ENCODE results near the gene SIGLEC15.

The SIGLEC15 gene

DNA sequence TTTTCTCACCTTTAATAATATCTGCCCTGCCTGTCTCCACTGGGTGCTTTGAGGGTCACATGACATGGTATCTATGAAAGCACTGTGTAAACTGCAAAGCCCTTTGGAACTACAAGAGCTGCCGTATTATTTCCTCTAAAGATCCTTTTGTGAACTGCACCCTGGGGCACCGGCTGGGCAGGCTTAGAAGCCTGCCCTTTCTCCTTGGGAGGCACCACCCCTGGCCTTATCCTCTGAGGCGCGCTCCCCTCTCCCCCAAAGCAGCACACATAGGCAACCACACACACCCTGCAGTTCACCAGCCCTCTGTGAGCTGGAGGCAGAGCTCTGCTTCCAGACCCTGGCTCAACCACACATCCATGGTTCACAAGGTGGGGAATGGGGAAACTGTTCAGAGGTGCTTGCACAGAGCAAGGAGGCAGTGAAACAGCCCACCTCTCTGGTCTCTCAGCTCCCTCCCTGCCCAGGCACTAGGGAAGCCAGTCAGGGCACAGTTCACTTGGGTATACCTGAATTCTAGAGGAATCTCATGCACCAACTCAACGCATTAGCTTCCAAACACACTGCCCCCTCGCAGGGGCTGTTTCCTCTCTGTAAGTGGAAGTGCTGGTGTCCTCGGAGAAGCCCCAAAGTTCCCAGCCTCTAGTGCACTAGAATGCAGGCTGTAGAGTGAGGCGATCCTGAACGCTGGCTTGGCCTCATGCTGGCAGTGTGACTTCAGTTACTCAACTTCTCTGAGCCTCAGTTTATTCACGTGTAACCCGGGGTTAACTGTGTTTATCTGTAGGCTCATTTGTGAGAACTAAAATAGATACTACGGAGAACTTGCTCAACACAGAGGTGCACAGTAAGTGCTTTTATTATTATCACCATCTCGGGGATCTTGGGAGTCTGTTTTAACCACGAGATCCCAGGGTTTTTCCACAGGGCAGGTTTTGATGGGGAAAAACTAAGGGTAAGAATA is 11.0 kb downstream of the SIGLEC15 start:
- TF ChIP-seq, protein P1, sequence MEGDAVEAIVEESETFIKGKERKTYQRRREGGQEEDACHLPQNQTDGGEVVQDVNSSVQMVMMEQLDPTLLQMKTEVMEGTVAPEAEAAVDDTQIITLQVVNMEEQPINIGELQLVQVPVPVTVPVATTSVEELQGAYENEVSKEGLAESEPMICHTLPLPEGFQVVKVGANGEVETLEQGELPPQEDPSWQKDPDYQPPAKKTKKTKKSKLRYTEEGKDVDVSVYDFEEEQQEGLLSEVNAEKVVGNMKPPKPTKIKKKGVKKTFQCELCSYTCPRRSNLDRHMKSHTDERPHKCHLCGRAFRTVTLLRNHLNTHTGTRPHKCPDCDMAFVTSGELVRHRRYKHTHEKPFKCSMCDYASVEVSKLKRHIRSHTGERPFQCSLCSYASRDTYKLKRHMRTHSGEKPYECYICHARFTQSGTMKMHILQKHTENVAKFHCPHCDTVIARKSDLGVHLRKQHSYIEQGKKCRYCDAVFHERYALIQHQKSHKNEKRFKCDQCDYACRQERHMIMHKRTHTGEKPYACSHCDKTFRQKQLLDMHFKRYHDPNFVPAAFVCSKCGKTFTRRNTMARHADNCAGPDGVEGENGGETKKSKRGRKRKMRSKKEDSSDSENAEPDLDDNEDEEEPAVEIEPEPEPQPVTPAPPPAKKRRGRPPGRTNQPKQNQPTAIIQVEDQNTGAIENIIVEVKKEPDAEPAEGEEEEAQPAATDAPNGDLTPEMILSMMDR (conservative IDR thresholded peaks at IDR 0.05): no peak
- H3K27ac ChIP-seq: peak overlapping the region; percentile 10; the same call in 1 of the 2 replicates

DNA sequence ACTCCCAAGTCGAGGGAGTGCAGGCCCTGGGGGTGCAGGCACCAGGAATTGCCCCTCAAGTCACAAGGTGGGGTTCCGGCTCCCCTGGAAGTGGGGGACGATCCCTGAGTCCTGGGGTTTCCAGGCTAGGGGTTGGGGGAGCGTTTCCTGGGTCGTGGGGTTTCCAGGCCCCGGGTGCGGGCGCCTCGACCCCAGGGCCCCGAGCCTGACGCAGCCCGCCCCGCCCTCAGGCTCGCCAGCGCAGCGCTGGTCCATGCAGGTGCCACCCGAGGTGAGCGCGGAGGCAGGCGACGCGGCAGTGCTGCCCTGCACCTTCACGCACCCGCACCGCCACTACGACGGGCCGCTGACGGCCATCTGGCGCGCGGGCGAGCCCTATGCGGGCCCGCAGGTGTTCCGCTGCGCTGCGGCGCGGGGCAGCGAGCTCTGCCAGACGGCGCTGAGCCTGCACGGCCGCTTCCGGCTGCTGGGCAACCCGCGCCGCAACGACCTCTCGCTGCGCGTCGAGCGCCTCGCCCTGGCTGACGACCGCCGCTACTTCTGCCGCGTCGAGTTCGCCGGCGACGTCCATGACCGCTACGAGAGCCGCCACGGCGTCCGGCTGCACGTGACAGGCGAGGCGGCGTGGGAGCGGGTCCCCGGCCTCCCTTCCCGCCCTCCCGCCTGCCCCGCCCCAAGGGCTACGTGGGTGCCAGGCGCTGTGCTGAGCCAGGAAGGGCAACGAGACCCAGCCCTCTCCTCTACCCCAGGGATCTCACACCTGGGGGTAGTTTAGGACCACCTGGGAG is 12.0 kb downstream of the SIGLEC15 start:
- TF ChIP-seq, protein P1 (conservative IDR thresholded peaks at IDR 0.05): no peak

DNA sequence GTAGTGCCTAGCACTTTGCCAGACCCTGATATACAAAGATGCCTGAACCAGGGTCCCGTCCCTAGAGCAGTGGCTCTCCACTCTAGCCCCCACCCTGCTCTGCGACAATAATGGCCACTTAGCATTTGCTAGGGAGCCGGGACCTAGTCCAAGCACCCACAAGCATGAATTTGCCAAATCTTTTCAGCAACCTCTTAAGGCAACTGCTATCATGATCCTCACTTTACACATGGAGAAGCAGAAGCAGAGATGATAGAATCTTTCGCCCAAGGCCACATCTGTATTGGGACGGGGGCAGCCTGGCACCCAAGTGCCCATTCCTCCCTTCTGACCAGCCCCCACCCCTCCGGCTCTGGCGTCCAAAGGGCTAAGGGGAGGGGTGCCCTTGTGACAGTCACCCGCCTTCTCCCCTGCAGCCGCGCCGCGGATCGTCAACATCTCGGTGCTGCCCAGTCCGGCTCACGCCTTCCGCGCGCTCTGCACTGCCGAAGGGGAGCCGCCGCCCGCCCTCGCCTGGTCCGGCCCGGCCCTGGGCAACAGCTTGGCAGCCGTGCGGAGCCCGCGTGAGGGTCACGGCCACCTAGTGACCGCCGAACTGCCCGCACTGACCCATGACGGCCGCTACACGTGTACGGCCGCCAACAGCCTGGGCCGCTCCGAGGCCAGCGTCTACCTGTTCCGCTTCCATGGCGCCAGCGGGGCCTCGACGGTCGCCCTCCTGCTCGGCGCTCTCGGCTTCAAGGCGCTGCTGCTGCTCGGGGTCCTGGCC is 13.0 kb downstream of the SIGLEC15 start:
- TF ChIP-seq, protein P1 (conservative IDR thresholded peaks at IDR 0.05): no peak
- H3K27ac ChIP-seq: peak overlapping the region; percentile 40; the same call in 1 of the 2 replicates

More for the DNA sequence above, 12.0 kb downstream of the SIGLEC15 start:
- no peak overlapping the region for H3K27ac ChIP-seq

DNA sequence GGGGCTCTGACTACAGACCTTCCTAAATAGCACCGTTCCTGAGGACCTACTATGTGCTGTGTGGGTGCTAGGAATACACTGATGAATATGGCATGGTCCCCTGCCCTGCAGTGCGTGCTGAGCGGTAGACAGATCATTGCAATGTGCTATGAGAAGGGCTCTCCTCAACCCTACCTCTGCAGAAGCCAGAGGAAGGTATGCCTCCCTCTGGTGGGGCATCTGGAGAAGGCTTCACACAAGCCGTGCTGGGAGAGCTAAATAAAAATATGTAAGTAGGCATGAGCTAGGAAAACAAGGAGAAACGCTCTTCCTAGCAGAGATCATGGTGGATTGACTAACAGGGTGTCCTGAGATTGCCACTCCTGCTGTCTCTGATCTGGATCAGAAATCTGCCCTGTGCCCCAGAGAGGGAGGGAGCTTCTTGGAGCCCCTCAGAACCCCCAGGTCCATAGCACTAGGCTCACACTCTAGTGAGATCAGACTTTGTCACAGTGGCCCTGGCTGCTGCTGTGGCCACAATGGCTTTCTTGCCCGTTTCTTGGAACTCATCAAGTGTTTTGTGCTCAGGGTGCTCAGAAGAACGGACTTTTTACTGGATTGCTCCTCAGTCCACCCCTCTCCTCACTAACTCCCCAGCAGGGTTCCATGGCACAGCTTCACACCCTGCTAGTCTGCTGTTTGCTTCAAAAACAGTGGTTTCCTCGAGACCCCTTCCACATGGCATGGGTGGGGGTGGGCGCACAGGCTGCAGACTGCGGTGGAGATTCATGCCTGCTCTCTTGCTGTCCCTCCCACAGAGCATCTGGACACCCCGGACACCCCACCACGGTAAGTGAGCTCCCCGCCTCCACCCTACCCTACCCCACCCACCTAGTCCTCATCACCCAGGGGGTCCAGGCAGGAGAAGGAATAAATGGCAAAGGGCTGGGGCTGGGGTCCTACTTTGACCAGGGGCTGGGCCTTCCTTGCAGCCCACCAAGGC is 14.2 kb downstream of the SIGLEC15 start:
- TF ChIP-seq, protein P1 (conservative IDR thresholded peaks at IDR 0.05): peak; percentile 84
- peak overlapping the region; percentile 40; the same call in 1 of the 2 replicates for H3K27ac ChIP-seq

DNA sequence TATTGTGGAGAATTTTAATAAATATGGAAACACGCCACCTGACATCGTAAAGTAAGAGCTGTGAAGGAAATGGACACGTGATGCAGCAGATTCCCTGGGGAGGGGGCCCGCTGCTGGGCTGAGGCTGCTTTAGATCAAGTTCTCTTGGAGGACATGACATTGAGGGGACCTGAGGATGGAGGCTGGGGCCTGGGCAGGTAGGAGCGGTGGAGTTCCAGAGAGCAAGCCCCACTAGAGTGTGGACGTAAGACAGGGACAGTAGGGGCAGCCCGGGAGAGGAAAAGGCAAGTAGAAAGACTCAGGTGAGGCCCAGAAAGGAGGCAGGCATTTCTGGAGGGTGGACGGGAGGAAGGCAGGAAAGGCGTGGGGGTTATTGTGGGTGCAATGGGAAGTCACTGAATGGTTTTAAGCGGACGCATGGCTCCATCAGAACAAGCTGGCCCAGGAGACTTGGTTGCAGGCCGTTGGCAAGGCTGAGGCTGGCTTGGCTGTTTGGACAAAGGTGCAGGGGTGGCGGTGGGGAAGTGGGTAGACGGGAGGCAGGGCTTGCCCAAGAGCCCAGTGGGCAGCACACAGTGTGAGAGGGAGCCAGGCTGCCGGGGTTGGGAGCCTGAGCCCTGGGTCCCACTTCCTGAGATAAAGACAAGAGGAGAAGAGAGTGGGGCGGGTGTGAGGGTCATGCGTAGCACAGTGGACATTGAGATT is 15.7 kb downstream of the SIGLEC15 start:
- TF ChIP-seq, protein P1 (conservative IDR thresholded peaks at IDR 0.05): no peak
- H3K27ac ChIP-seq: no peak overlapping the region

Data from VCaP (cell line).